ENCODE results near the gene GCDH. TPM values are rescaled to one million over a fixed set of nuclear protein-coding genes. Genes with fewer than 3 reads are reported as not detected.
A peak's percentile ranks its signal among the peaks of the same experiment; 100 is the strongest.
"Not testable (repeated sequence)": the region's sequence is repeated elsewhere in the genome, so short reads cannot be mapped to it uniquely, and the experiment has no call there.

GCDH gene
- polyA plus RNA-seq, 4 donors = 27.4 to 38.4 (median 35.4) TPM

GRCh38 chr19:12872255-12872654, 18.7 kb upstream of the GCDH start:
- DNase-seq (ENCODE audit: low read depth in 4 of 4, low spot score in 2 of 4) = no peak

GRCh38 chr19:12872941-12873890, 17.7 kb upstream of the GCDH start:
- DNase-seq (ENCODE audit: low read depth in 4 of 4, low spot score in 2 of 4) = no peak

GRCh38 chr19:12873891-12874745, 16.8 kb upstream of the GCDH start:
- no peak for DNase-seq (ENCODE audit: low read depth in 4 of 4, low spot score in 2 of 4)

DNA sequence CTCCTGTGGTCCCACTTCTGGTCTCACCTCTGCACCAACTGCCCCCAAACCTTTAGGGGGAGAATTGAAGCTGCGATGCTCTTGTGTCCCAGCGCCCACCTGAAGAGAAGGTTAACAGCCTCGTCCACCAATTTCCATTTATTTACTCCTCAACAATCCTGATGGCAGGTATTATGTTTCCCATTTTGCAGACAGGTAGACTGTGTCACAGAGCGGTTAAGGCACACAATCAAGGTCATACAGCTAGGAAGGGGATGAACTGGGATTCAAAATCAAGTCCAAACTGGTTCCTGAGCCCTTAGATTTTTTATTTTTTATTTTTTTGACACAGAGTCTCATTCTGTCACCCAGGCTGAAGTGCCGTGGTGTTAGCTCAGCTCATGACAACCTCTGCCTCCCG, 15.9 kb upstream of the GCDH start:
- no peak for DNase-seq (ENCODE audit: low read depth in 4 of 4, low spot score in 2 of 4)

DNA sequence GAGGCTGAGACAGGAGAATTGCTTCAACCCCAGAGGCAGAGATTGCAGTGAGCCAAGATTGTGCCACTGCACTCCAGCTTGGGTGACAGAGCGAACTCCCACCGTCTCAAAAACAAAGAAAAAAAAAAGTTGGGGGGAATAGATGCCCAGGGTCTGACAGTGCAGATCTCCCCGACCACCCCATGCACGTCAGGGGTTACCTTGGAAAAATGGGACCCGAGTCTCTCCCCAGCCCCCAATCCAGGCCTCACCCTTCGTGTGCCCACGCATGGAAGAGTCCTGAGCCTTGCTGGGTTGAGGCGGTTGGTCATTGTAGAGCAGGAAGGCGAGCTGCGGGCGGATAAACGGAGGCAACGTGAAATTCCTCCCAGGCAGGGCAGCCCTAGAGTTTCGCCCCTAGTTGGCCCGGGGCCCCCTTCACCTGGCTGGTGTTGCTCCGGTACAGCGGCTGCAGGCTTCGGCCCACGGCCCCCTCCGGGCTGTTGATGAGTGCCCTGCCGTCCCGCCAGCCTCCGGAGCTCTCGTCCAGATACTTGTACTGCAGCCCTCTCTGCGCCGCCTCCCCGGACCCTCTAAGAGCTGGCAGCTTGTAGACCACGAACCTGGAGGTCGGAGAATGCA, 10.3 kb upstream of the GCDH start:
- no peak for DNase-seq (ENCODE audit: low read depth in 4 of 4, low spot score in 2 of 4)

GRCh38 chr19:12881172-12881808, 9.7 kb upstream of the GCDH start, which contains the start of gene DNASE2:
Gene DNASE2, minus strand, starts transcription at chr19:12881449. Its CDS starts 74 bp downstream, at chr19:12881375.
- peak in 1 of 4 donors; percentile 80 for DNase-seq (ENCODE audit: low read depth in 4 of 4, low spot score in 2 of 4)

DNA sequence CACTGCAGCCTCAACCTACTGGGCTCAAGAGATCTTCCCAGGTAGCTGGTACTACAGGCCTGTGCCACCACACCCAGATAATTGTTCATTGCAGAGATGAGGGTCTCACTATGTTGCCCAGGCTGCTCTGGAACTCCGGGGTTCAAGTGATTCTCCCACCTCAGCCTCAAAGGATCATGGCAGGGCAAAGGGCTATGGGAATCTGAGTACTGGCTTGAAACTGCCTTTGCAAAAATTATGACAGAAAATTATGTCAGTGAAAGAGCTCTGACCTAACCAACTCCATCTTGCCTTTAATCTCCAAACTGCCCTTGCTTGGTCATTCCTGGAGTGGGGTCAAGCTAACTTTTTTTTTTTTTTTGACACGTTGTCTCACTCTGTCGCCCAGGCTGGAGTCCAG, 8.4 kb upstream of the GCDH start:
- DNase-seq (ENCODE audit: low read depth in 4 of 4, low spot score in 2 of 4) = no peak

- no peak for DNase-seq (ENCODE audit: low read depth in 4 of 4, low spot score in 2 of 4)
These were observed 6.8 kb upstream of the GCDH start for GRCh38 chr19:12884202-12884601.

GRCh38 chr19:12884627-12884925, 6.4 kb upstream of the GCDH start:
- DNase-seq (ENCODE audit: low read depth in 4 of 4, low spot score in 2 of 4) = no peak

- no peak for DNase-seq (ENCODE audit: low read depth in 4 of 4, low spot score in 2 of 4)
These were observed 5.8 kb upstream of the GCDH start for GRCh38 chr19:12884926-12885748.

- DNase-seq (ENCODE audit: low read depth in 4 of 4, low spot score in 2 of 4) = no peak
These were observed 5.0 kb upstream of the GCDH start for GRCh38 chr19:12885749-12886650.

- DNase-seq (ENCODE audit: low read depth in 4 of 4, low spot score in 2 of 4) = no peak
These were observed 4.3 kb upstream of the GCDH start for GRCh38 chr19:12886651-12886968.

- no peak for DNase-seq (ENCODE audit: low read depth in 4 of 4, low spot score in 2 of 4)
These were observed 3.8 kb upstream of the GCDH start, which contains the start of gene KLF1 for GRCh38 chr19:12886969-12887747. Gene KLF1, minus strand, starts transcription at chr19:12887201. Its CDS starts 61 bp downstream, at chr19:12887140.

GRCh38 chr19:12888006-12888603, 2.9 kb upstream of the GCDH start:
- DNase-seq (ENCODE audit: low read depth in 4 of 4, low spot score in 2 of 4) = no peak

DNA sequence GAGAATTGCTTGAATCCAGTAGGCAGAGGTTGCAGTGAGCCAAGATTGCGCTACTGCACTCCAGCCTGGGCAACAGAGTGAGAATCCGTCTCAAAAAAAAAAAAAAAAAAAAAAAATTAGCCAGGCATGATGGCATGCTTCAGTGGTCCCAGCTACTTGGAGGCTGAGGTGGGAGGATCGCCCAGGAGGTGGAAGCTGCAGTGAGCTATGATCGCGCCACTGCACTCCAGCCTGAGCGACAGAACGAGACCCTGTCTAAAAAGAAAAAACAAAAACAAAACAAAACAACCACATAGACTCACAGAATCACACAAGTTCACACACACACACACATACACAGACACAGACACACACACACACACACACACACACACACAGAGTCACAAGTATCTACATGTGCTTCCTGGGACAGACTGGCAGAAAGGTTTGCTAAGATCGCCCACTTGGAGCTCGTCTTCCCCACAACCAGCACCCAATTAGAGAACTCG, 617 bp upstream of the GCDH start:
- not testable (repeated sequence) for DNase-seq (ENCODE audit: low read depth in 4 of 4, low spot score in 2 of 4)

- no peak for DNase-seq (ENCODE audit: low read depth in 4 of 4, low spot score in 2 of 4)
These were observed 627 bp downstream of the GCDH start for GRCh38 chr19:12891553-12892021.

- DNase-seq (ENCODE audit: low read depth in 4 of 4, low spot score in 2 of 4) = no peak
These were observed 2.6 kb downstream of the GCDH start for GRCh38 chr19:12893582-12893981.

Measured in left renal cortex interstitium (tissue), 4 donors.